ENCODE data around the gene ADAMTSL3.
"Not testable (repeated sequence)": the region's sequence is repeated elsewhere in the genome, so short reads cannot be mapped to it uniquely, and the experiment has no call there.

ADAMTSL3 gene

GRCh38 chr15:84079885-84080777 is 426.2 kb downstream of the ADAMTSL3 start:
- no peak overlapping the region for H3K27ac ChIP-seq
- TF ChIP-seq ZFX (IDR thresholded peaks at IDR 0.05; ENCODE audit: borderline replicate concordance) = no peak
- TF ChIP-seq, protein P1, sequence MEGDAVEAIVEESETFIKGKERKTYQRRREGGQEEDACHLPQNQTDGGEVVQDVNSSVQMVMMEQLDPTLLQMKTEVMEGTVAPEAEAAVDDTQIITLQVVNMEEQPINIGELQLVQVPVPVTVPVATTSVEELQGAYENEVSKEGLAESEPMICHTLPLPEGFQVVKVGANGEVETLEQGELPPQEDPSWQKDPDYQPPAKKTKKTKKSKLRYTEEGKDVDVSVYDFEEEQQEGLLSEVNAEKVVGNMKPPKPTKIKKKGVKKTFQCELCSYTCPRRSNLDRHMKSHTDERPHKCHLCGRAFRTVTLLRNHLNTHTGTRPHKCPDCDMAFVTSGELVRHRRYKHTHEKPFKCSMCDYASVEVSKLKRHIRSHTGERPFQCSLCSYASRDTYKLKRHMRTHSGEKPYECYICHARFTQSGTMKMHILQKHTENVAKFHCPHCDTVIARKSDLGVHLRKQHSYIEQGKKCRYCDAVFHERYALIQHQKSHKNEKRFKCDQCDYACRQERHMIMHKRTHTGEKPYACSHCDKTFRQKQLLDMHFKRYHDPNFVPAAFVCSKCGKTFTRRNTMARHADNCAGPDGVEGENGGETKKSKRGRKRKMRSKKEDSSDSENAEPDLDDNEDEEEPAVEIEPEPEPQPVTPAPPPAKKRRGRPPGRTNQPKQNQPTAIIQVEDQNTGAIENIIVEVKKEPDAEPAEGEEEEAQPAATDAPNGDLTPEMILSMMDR (IDR thresholded peaks at IDR 0.05) = no peak

GRCh38 chr15:84080778-84081084 is 426.8 kb downstream of the ADAMTSL3 start:
- not testable (repeated sequence) for H3K27ac ChIP-seq

DNA sequence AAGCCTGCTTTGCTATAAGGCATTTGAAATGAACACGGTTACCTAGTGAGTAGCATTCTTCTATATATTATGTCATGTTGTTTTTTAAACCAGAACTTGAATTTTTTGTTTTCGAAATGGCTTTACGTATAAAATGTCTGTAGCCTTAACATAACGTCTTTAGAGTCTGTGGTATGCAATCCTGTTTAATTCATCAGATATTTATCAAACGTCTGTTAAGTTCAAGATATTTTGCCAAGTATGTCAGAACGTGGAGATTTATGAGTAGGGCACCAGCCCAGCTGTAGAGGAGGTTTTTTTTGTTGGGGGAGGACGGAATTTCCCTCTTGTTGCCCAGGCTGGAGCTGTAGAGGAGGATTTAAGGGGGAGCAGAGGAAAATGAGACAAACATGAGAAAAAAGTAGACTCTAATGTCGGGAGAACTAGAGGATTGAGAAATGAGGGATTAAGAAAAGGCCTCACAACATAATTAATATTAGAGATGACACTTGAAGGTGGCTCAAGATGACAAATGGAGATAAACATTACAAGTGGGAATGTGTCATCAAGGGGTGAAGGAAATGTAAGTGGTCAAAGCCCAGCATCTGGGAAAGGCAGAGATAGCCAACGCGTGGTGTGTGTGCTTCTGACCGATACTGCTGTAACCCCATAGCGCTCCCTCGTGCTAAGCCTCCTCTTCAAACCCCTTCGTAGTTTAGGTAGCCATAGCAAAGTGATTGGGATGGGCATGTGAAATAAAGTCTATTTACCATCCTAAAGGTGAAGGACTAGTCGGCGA is 427.7 kb downstream of the ADAMTSL3 start:
- TF ChIP-seq, protein P1 (IDR thresholded peaks at IDR 0.05) = no peak
- no peak for TF ChIP-seq ZFX (IDR thresholded peaks at IDR 0.05; ENCODE audit: borderline replicate concordance)
- H3K27ac ChIP-seq = no peak overlapping the region

GRCh38 chr15:84082739-84083138 is 428.8 kb downstream of the ADAMTSL3 start:
- TF ChIP-seq, protein P1 (IDR thresholded peaks at IDR 0.05) = no peak
- TF ChIP-seq ZFX (IDR thresholded peaks at IDR 0.05; ENCODE audit: borderline replicate concordance) = no peak
- no peak overlapping the region for H3K27ac ChIP-seq

GRCh38 chr15:84086071-84086470 is 432.1 kb downstream of the ADAMTSL3 start:
- H3K27ac ChIP-seq = not testable (repeated sequence)
